IPS-15b (cell line): ENCODE data around the gene SLC39A8.

Source experiments
- H3K27me3 ChIP-seq: one replicate; pipeline ENCODE4 v1.6.1; 2013; ENCODE audit warnings: low read length; ENCODE audit not compliant: control insufficient read depth, insufficient read depth
- H3K36me3 ChIP-seq: one replicate; pipeline ENCODE4 v1.6.1; 2013; ENCODE audit warnings: low read length; ENCODE audit not compliant: control insufficient read depth, insufficient read depth
- H3K4me1 ChIP-seq: one replicate; pipeline ENCODE4 v1.6.1; 2013; ENCODE audit warnings: mild to moderate bottlenecking, low read length; ENCODE audit not compliant: control insufficient read depth, insufficient read depth
- H3K4me3 ChIP-seq: one replicate; pipeline ENCODE4 v1.5.1; 2013; ENCODE audit warnings: low read depth, low read length
- H3K9ac ChIP-seq: one replicate; pipeline ENCODE4 v1.6.1; 2013; ENCODE audit warnings: low read depth, mild to moderate bottlenecking, low read length
- H3K9me3 ChIP-seq: one replicate; pipeline ENCODE4 v1.6.1; 2013; ENCODE audit warnings: mild to moderate bottlenecking, low read length; ENCODE audit not compliant: control insufficient read depth, insufficient read depth

SLC39A8 gene

GRCh38 chr4:102335616-102336015, 9.7 kb downstream of the SLC39A8 start:
- Histone ChIP-seq H3K27me3 (no peaks in the 10 kb centered on the region), H3K36me3 (no peaks in the 10 kb centered on the region), H3K9me3 (no peaks in the 10 kb centered on the region), H3K4me1 (no peaks in the 10 kb centered on the region), H3K9ac (no peak overlapping the region), H3K4me3 (no peak overlapping the region)

GRCh38 chr4:102334624-102335023, 10.7 kb downstream of the SLC39A8 start:
- Histone ChIP-seq H3K36me3 (no peaks in the 10 kb centered on the region), H3K4me3 (no peak overlapping the region), H3K9ac (no peak overlapping the region), H3K27me3 (no peaks in the 10 kb centered on the region), H3K9me3 (no peaks in the 10 kb centered on the region), H3K4me1 (no peaks in the 10 kb centered on the region)

- Histone ChIP-seq H3K4me1 (no peaks in the 10 kb centered on the region), H3K9ac (no peak overlapping the region), H3K9me3 (no peaks in the 10 kb centered on the region), H3K27me3 (no peaks in the 10 kb centered on the region), H3K4me3 (no peak overlapping the region), H3K36me3 (no peaks in the 10 kb centered on the region)
Measured at GRCh38 chr4:102333787-102334186, 11.5 kb downstream of the SLC39A8 start.

- no peak overlapping the region for H3K9ac ChIP-seq
- H3K27me3 ChIP-seq: no peaks in the 10 kb centered on the region
- H3K36me3 ChIP-seq: no peaks in the 10 kb centered on the region
- H3K4me3 ChIP-seq: no peak overlapping the region
- H3K4me1 ChIP-seq: peaks cover 8% of the 10 kb centered on the region
- no peaks in the 10 kb centered on the region for H3K9me3 ChIP-seq
Measured at GRCh38 chr4:102328045-102328444, 17.2 kb downstream of the SLC39A8 start.

- Histone ChIP-seq H3K36me3 (no peaks in the 10 kb centered on the region), H3K27me3 (no peaks in the 10 kb centered on the region), H3K4me1 (peaks cover 17% of the 10 kb centered on the region), H3K9ac (no peak overlapping the region), H3K9me3 (no peaks in the 10 kb centered on the region), H3K4me3 (no peak overlapping the region)
Measured at GRCh38 chr4:102326951-102327350, 18.3 kb downstream of the SLC39A8 start.

GRCh38 chr4:102324730-102325129, 20.6 kb downstream of the SLC39A8 start:
- no peak overlapping the region for H3K4me3 ChIP-seq
- H3K4me1 ChIP-seq: peaks cover 26% of the 10 kb centered on the region
- H3K27me3 ChIP-seq: no peaks in the 10 kb centered on the region
- H3K36me3 ChIP-seq: no peaks in the 10 kb centered on the region
- no peak overlapping the region for H3K9ac ChIP-seq
- no peaks in the 10 kb centered on the region for H3K9me3 ChIP-seq

- H3K4me1 ChIP-seq: peaks cover 37% of the 10 kb centered on the region
- H3K36me3 ChIP-seq: no peaks in the 10 kb centered on the region
- no peak overlapping the region for H3K4me3 ChIP-seq
- no peaks in the 10 kb centered on the region for H3K27me3 ChIP-seq
- H3K9me3 ChIP-seq: no peaks in the 10 kb centered on the region
- H3K9ac ChIP-seq: no peak overlapping the region
Measured at GRCh38 chr4:102322736-102323135, 22.5 kb downstream of the SLC39A8 start.

- Histone ChIP-seq H3K9me3 (no peaks in the 10 kb centered on the region), H3K27me3 (no peaks in the 10 kb centered on the region), H3K9ac (no peak overlapping the region), H3K36me3 (no peaks in the 10 kb centered on the region), H3K4me3 (no peak overlapping the region), H3K4me1 (peaks cover 37% of the 10 kb centered on the region)
Measured at GRCh38 chr4:102321260-102321995, 23.9 kb downstream of the SLC39A8 start.

GRCh38 chr4:102319594-102319993, 25.7 kb downstream of the SLC39A8 start:
- no peak overlapping the region for H3K9ac ChIP-seq

GRCh38 chr4:102318526-102318925, 26.8 kb downstream of the SLC39A8 start:
- Histone ChIP-seq H3K27me3 (no peaks in the 10 kb centered on the region), H3K36me3 (no peaks in the 10 kb centered on the region), H3K4me1 (peaks cover 34% of the 10 kb centered on the region), H3K9ac (no peak overlapping the region), H3K9me3 (no peaks in the 10 kb centered on the region), H3K4me3 (no peak overlapping the region)

More at GRCh38 chr4:102319594-102319993, 25.7 kb downstream of the SLC39A8 start:
- Histone ChIP-seq H3K27me3 (no peaks in the 10 kb centered on the region), H3K4me1 (peaks cover 37% of the 10 kb centered on the region), H3K4me3 (no peak overlapping the region), H3K9me3 (no peaks in the 10 kb centered on the region), H3K36me3 (no peaks in the 10 kb centered on the region)

GRCh38 chr4:102318105-102318504, 27.2 kb downstream of the SLC39A8 start:
- no peak overlapping the region for H3K9ac ChIP-seq
- H3K36me3 ChIP-seq: no peaks in the 10 kb centered on the region
- H3K27me3 ChIP-seq: no peaks in the 10 kb centered on the region
- H3K4me3 ChIP-seq: no peak overlapping the region
- peaks cover 30% of the 10 kb centered on the region for H3K4me1 ChIP-seq
- H3K9me3 ChIP-seq: no peaks in the 10 kb centered on the region

GRCh38 chr4:102317459-102317858, 27.8 kb downstream of the SLC39A8 start:
- peaks cover 25% of the 10 kb centered on the region for H3K4me1 ChIP-seq
- H3K36me3 ChIP-seq: no peaks in the 10 kb centered on the region
- no peak overlapping the region for H3K4me3 ChIP-seq
- no peaks in the 10 kb centered on the region for H3K27me3 ChIP-seq
- no peak overlapping the region for H3K9ac ChIP-seq
- no peaks in the 10 kb centered on the region for H3K9me3 ChIP-seq
